Vagina (tissue), 2 donors: ENCODE results near the gene TMEM8B.

ENCODE experiments used
- CTCF ChIP-seq, 3 experiments: fragments of 450-650 bp in 2 of 3; fragments of 200-600 bp in 1 of 3; sonication (generic) in 1 of 3; IDR thresholded peaks; one replicate each; pipeline ENCODE4 v1.5.1; 2017 to 2019; ENCODE audit warnings: antibody characterized with exemption in 3 of 3, mild to moderate bottlenecking in 2 of 3, moderate library complexity in 2 of 3
- POLR2A ChIP-seq, 2 donors: fragments of 450-650 bp; IDR thresholded peaks; one replicate each; pipeline ENCODE4 v1.6.1; 2017; ENCODE audit warnings: antibody characterized with exemption in 2 of 2, mild to moderate bottlenecking in 2 of 2, moderate library complexity in 2 of 2

GRCh38 chr9:35882263-35882848 is 53.3 kb downstream of the TMEM8B start:
- peak; percentile 94 to 95 (median 94) for TF ChIP-seq CTCF (IDR thresholded peaks at IDR 0.05)
- TF ChIP-seq POLR2A (IDR thresholded peaks at IDR 0.05), result no peak
